ENCODE measurements around the gene TLR2.
A peak's percentile ranks its signal among the peaks of the same experiment; 100 is the strongest.

TLR2 gene, protein sequence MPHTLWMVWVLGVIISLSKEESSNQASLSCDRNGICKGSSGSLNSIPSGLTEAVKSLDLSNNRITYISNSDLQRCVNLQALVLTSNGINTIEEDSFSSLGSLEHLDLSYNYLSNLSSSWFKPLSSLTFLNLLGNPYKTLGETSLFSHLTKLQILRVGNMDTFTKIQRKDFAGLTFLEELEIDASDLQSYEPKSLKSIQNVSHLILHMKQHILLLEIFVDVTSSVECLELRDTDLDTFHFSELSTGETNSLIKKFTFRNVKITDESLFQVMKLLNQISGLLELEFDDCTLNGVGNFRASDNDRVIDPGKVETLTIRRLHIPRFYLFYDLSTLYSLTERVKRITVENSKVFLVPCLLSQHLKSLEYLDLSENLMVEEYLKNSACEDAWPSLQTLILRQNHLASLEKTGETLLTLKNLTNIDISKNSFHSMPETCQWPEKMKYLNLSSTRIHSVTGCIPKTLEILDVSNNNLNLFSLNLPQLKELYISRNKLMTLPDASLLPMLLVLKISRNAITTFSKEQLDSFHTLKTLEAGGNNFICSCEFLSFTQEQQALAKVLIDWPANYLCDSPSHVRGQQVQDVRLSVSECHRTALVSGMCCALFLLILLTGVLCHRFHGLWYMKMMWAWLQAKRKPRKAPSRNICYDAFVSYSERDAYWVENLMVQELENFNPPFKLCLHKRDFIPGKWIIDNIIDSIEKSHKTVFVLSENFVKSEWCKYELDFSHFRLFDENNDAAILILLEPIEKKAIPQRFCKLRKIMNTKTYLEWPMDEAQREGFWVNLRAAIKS

DNA sequence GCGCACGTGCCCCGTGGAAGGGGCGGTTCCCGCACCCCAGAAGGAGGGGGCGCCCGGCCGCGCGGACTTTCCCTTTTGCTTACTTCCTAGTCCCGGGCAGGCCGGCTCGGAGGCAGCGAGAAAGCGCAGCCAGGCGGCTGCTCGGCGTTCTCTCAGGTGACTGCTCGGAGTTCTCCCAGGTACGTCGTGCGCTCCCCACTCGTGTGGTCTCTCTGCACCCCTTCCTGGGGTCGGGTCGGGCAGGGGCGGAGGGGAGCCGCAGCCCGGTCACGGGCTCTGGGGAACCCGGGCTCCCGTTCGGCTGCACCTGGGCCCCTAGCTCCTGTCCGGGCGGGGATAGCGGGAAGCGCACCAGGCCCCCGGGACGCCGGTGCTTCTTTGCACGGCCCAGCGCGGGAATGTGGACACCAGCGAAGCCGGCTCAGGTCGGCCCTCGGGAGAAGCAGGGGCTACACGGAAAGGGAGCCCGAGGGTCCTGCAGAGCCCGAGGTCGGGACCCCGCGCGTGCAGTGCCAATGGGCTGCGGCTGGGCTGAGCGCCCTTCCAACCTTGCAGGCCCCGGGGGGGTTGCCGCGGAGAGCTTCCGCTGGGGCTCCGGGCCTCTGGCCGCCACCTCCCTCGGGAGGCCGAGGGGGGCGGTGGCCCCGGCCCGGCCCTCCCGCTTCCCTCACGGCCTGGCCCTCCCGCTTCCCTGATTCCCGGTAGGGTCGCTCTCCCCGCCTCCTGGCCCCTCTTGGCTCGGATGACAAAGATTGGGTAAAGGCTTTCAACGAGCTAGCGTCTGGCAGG, at the start of gene TLR2:
TSS of gene TLR2 (plus strand) at position 99 of the 789 bp plus-strand sequence. CDS start 18,628 bp downstream, outside the sequence.
- peak; percentile 19 to 29 (median 26) for DNase-seq

DNA sequence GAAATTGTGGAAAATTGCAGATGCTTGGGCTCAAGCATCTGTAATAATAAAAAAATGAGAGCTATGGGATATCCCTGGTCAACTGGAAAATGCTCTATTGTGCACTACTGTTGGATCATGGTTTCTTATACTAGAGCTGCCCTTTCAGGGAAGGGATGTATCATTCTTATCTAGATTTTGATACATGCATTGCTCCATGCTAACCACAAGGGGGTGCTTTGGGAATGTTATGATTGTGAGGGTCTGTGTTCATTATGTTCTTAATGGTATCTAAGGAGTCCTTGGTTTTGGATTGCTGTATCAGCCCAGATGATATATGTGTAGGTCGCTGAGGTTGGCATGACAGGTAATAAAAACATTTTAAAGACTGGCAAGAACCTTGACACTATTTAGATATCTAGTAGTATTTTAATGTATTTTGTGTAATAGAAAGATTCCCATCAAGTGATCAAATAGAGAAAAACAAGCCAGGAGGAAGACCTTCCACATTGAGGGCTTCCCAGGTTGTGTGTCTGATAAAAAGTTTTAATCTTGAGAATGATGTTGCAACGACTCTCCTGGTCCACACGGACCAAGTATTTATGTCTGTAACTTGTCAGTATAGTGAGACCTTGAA, 49.2 kb upstream of the TLR2 start:
- no peak for DNase-seq

DNA sequence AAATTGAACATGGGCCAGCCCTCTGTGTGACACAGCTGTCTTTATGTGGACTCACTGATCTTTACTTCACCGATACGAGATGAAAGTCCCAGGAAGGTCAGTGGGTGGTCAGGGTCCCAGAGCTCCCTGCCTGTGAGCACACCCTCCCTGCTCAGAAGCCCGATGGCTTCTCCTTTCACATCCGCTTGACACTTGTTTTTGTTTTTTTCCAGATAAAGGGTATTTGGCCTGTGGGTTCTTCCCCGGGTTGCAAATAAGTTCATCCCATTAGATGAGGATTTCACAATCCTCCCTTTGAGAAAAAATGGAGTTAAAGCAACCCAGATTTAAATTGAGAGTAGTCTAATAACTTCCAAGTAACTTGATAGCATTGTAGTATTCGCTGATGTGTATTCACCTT, 48.2 kb upstream of the TLR2 start:
- DNase-seq = no peak

DNA sequence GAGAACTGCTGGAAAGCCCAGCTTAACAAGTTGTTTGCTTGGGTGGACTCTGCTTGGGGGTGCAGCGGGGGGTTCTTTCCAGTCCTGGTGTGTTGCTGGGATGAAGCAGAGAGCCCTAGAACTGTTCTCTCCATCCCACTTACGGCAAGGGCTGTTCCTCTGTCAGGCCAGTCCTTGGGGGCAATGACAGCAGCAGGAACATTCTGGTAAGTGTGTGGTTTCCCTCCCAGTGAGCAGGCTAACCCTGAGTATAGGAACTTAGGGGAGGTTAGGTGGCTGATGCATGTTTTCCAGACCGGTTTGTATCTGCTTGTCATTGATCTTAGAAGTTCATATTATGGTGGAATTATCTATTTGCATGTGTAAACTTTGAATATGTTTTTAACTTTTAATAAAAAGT, 46.9 kb upstream of the TLR2 start:
- DNase-seq = no peak

DNA sequence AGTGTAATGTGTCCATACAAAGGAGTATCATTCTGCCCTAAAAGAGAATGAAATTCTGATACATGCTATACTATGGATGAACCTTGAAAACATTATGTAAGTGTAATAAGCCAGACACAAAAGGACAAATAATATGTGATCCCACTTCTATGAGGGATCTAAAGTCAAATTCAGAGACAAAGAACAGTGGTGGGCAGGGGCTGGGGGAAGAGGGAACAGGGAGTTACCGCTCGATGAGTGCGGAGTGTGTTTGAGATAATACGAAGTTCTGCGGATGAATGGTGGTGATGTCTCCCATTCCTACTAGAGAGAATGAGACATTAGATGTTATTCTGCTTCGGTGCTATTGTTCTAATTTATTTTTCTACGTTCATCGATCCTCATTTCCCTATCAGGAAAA, 46.1 kb upstream of the TLR2 start:
- no peak for DNase-seq

DNA sequence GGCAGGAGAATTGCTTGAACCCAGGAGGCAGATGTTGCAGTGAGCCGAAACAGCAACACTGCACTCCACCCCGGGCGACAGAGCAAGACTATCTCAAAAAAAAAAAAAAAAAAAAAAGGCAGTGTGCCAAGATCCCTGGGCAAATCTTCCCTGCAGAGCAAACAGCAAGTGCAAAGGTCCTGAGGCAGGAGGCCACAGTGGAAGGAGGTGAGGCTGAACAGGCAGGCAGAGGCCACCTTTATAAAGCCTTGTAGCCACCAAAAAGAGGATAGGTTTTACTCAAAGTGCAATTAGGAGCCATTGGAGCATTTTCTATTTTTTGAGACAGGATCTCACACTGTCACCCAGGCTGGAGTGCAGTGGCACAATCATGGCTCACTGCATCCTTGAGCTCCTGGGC, 45.1 kb upstream of the TLR2 start:
- no peak for DNase-seq

DNA sequence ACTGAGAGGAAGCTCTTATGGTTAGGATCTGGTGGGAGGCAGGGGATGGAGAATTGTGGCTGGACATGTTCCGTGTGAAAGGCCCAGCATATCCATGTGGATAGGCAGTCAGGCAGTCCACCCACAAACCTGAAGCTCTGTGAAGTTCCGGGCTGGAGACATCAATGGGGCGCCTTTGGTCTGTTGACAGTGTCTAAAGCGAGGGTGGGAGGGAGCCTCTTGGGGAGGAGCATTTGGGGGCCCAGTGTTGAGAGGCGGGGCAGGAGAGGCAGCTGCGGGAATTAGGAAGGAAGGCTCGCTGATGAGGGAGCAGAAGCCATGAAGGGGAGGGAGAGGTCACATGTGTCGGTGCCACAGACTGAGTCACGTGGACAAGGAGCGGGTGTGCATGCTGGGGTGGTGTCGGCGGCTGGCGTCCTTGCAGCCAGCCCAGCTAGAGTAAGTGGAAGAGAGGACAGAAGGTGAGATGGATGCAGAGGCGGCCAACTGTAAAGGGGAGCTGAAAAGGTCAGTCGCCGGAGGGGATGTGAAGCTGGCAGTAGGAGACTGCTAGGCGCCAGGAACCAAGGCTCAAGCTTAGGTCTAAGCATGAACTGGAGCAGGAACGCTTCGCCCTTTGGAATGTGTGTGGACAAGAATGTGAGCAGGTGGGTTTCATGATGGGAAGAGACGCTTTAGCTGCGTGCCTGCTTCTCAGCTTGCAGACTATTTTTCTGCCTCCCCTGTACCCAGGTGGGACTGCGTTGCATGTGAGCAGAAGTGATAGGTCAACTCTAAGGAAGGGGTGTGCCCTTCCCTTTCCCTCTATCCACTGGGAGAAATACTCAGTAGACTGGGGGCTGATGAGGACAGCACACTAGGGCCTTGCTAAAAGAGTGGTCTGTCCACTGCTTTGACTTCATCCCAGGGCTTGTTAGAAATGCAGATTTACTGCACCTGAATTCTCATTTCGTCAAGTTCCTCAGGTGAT, 44.0 kb upstream of the TLR2 start:
- DNase-seq = no peak

DNA sequence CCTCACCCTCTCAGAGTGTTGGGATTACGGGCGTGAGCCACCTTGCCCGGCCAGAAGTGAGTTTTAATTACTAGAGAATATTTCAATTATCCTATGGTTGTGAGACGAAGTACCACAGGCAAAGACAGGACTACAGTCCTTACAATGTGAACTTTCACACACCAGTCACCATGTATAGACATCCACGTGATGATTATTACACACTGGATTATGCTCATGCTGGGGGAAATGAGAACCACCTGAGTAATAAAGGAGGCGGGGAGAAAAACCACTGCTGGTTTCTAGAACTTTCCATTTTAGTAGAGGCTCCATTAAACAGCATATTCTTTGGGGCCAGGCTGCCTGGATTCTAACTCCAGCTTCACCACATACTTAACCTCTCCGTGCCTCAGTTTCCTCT, 42.5 kb upstream of the TLR2 start:
- DNase-seq = no peak

DNA sequence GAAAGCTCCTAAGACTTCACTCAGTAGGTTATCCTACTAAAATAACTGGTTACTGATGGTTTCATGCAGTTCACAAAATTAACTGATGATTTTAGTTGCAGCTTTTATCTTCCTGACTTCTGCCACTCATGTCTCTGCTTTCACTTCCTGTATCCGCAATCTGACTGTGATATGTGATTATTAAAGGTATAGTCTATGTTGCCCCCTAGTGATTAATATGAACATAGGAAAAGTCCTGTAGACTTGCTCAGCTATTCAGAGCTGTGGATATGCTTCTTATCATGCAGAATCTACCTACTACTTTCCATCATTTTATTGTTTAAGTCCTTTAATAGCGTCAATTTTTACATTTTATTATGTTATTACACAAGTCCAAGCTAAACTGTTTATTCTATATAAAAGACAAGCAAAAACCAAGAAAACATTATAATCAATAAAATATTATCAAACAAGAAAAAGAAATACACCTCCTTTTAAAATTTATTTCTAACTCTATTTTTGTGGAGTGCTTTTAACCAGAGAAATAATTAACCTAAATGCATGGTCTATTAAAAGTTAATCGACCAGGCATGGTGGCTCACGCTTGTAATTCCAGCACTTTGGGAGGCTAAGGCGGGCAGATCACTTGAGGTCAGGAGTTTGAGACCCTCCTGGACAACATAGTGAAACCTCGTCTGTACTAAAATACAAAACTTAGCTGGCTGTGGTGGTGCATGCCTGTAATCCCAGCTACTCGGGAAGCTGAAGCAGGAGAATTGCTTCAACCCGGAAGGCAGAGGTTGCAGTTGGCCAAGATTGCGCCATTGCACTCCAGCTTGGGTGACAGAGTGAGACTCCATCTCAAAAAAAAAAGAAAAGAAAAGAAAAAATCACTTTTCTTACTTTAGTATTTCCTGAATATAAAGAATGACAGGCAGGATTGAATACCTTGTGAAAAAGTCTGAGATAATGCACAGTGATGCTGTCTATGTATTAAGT, 40.4 kb upstream of the TLR2 start:
- DNase-seq = no peak

DNA sequence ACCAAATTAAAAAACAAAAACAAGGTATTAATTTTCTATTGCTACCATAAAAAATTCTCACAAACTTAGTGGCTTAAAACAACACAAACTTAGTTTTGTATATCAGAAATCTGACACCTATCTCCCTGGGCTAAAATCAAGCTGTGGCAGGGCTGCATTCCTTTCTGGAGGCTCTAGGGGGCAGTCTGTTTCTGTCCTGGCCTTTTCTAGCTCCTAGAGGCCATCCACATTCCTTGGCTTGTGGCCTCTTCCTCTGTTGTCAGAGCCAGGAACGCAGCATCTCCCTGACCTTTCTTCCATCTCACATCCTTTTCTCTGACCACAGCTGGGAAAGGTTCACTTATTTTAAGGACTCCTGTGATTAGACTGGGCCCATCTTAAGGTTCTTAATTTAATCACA, 38.9 kb upstream of the TLR2 start:
- no peak for DNase-seq

DNA sequence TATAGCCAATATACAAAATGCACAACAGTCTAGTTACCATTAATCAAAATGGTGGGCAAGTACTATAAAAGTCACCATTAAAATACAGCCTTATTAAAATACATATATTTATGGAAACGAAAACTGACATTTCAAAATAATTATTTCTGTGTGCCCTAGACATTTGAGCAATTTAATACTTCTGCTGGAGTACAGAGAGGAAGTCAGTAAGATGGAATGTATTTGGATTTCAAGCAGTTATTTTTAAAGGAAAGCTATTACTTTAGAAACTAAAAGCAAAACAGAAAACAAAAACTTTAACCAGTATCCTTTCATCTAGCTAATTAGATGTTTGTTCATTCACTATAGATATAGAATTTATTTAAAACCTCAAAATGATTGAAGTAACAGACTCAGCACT, 37.8 kb upstream of the TLR2 start:
- DNase-seq = no peak

DNA sequence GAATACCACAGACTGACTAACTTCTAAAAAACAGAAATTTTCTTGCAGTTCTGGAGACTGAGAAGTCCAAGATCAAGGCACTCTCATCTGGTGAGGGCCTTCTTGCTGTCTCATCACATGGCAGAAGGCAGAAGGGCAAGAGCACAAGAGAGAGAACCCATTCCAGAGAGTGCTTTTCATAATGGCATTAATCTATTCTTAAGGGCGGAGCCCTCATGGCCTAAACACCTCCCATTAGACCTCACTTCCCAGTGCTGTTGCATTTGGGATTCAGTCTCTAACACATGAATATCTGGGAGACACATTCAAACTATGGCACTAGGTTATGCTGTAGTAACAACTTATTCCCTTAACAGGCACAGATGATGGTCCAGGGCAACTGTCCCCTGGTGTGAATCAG, 37.1 kb upstream of the TLR2 start:
- DNase-seq = no peak

DNA sequence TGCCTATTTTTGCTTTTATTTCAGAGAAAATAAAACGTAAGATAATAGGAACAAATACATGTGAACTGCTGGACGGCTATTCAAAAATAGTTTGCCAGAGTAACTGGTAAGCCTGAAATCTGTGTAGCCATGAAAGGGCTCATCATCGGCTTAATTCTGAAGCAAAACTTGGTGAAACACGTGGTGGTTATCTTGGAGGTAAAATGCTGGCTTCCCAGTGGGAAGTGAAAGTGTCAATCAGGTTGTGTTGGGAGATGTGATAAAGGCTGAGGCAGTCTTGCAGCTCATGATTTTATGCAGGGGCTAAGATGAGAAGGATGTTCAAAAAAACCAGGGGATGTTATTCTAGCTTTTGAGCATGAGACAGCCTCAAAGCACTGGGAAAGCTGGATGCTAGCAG, 36.1 kb upstream of the TLR2 start:
- DNase-seq = no peak

DNA sequence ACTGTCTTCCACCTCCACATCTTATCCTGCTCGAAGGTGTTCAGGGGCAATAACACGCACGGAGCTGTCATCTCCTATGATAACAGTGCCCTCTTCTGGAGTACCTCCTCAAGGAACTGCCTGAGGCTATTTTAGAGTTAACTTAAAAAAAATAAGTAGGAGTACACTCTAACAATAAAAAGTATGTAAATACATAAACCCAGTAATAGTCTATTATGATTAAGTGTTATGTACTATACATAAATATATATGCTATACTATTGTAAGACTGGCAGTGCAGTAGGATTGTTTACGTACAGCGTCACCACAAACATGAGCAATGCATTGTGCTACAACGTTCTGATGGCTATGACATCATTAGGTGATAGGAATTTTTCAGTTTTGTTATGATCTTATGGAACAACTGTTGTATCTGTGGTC, 34.5 kb upstream of the TLR2 start:
- DNase-seq = no peak

DNA sequence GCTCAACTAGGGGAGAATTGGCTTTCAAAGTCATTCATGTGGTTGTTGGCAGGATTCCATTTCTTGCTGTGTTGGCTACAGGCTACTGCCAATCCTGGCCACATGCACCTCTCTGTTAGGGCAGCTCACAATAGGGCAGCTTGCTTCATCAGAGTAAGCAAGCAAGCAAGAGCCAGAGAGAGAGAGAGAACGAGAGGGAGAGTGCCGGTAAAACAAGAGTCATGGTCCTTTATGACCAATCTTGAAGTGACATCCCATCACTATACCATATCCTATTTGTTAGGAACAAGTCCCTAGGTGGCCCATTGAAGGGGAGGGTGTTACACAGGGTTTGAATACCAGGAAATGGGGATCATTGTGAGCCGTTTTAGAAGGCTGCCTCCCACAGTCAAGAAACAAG, 33.0 kb upstream of the TLR2 start:
- DNase-seq = no peak

DNA sequence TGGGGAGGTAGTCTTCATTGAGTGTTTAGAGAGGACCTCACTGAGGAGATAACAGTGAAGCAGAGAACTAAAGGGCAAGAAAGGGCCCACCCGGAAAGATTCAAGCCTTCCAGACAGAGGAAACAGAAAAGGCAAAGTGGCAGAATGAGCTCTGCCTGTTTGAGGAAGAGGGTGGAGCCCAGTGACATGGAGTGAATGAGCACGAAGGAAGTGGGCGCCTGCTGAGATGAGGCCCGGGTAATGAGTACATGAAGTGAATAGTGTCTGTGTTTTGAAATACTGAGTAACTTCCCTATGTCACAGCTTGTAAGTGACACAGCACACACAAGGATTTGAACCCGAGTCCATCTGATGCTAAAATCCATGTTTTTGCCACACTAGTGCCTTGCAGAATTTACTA, 32.5 kb upstream of the TLR2 start:
- DNase-seq = peak; percentile 2 to 30 (median 16)

DNA sequence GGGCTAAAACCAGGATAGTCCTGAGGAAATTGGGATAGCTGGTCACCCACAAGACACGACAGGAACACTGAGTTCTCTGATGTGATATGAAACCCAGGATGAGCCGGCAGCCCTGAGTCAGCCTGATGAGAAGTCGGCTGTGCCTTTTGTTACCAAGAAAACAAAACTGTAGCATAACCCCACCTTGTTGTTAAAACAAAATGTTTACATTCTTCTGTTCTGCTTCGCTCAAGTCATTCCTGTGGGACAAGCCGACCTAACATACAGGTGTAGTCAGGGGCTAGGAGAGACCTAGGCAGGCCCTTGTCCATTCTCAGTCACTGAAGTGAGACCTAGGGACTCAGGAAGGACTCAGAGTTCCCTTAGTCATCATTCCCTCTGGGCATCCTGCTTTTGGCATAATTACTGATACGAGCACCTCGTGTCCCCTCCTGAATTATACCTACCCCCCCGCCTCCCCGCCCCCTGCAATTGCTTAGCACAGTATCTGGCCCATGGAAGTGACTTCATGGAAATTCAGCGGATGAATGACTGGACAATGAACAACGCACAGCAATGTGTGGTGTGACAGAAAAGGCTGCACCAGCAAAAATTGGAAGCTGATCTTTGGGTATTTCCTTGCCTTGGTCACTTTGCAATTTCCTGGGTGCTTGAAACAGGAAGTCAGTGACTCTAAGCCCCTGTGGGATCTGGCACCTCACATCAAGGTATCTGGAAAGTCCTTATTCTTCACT, 31.9 kb upstream of the TLR2 start:
- no peak for DNase-seq

DNA sequence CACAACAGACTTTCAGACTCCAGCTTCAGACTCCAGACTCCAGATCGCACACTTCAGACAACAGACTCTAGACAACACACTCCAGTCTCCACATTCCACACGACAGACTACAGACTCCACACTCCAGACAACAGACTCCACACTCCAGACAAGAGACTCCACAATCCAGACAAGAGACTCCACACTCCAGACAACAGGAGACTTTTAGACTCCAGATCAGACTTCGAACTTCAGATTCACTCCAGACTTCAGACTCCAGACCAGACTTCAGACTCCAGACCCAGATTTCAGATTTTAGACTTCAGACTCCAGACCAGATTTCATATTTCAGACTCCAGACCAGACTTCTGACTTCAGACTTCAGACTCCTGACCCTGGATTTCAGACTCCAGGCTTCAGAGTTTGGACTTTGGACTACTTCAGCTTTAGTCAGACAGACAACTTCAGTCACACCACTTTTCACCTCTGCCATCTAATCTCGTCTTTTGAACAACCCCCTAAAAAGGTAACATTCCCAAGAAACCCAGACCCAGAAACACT, 29.0 kb upstream of the TLR2 start:
- no peak for DNase-seq

DNA sequence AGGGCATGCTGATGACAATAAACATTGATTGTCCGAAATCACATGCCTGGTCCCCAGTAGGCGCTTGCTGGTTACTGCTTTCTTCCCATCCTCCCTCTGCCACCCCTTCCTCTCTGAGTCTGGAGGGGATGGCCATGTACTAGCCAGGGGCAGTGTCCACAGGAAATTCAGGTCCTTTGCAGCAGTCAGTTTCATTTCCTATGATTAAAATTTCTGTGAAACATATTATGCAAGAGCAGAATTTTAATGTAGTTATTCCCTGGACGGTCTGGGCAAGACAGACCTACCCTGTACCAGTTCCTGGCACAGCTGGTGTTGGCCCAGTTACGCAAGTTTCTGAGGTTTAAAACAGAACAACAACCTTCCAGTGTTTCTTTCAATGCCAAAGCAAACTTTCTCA, 28.2 kb upstream of the TLR2 start:
- no peak for DNase-seq
